ENCODE measurements around the gene CAMKK1.

GRCh38 chr17:3893720-3894116, 865 bp upstream of the CAMKK1 start:
- no peak for TF ChIP-seq CTCF (conservative IDR thresholded peaks at IDR 0.05; ENCODE audit: low read depth, low read length)
- no peak for TF ChIP-seq EZH2phosphoT487 (IDR thresholded peaks at IDR 0.05; ENCODE audit: borderline replicate concordance, low read length)

Data from PC-3 (cell line).